Endodermal cell (in vitro differentiated cells): Measurements from ENCODE around the gene EVPL. TPM values are rescaled to one million over a fixed set of nuclear protein-coding genes. Genes with fewer than 3 reads are reported as not detected.

Source experiments
- DNase-seq: peaks from one replicate; pipeline ENCODE4 v3.0.0-alpha.2; 2017
- H3K27ac ChIP-seq: 2 replicates; pipeline ENCODE4 v1.5.1; 2013; ENCODE audit warnings: mild to moderate bottlenecking, low read depth, low read length, moderate library complexity
- H3K27me3 ChIP-seq: 2 replicates; pipeline ENCODE4 v1.6.1; 2013; ENCODE audit warnings: mild to moderate bottlenecking, low read length, moderate library complexity; ENCODE audit not compliant: insufficient read depth, control insufficient read depth, poor library complexity, severe bottlenecking
- H3K36me3 ChIP-seq: 2 replicates; pipeline ENCODE4 v1.7.0; 2013; ENCODE audit warnings: mild to moderate bottlenecking, low read length, moderate library complexity; ENCODE audit not compliant: control insufficient read depth, insufficient read depth
- H3K4me1 ChIP-seq: one replicate; pipeline ENCODE4 v1.7.0; 2013; ENCODE audit warnings: low read length; ENCODE audit not compliant: control insufficient read depth, insufficient read depth
- H3K4me3 ChIP-seq: 2 replicates; pipeline ENCODE4 v1.5.1; 2013; ENCODE audit warnings: mild to moderate bottlenecking, low read length, moderate library complexity
- H3K9ac ChIP-seq: 2 replicates; pipeline ENCODE4 v1.6.1; 2013; ENCODE audit warnings: mild to moderate bottlenecking, low read length, moderate library complexity; ENCODE audit not compliant: poor library complexity, severe bottlenecking; ENCODE audit errors: extremely low read depth
- H3K9me3 ChIP-seq: 2 replicates; pipeline ENCODE4 v1.6.1; 2013; ENCODE audit warnings: mild to moderate bottlenecking, low read length, moderate library complexity; ENCODE audit not compliant: control insufficient read depth
- H3K27ac Mint-ChIP-seq: 2 replicates; pipeline ENCODE4 v1.8.0; 2020; ENCODE audit warnings: mixed read lengths
- H3K27me3 Mint-ChIP-seq: 2 replicates; pipeline ENCODE4 v1.8.0; 2021; ENCODE audit warnings: mild to moderate bottlenecking, mixed read lengths; ENCODE audit not compliant: insufficient read depth
- H3K36me3 Mint-ChIP-seq: 2 replicates; pipeline ENCODE4 v1.8.0; 2020; ENCODE audit warnings: low read depth, mixed read lengths
- H3K4me1 Mint-ChIP-seq: 2 replicates; pipeline ENCODE4 v1.8.0; 2020; ENCODE audit warnings: mixed read lengths
- H3K4me3 Mint-ChIP-seq: 2 replicates; pipeline ENCODE4 v1.8.0; 2020; ENCODE audit warnings: mild to moderate bottlenecking, moderate library complexity, mixed read lengths
- H3K9me3 Mint-ChIP-seq: 2 replicates; pipeline ENCODE4 v1.8.0; 2020; ENCODE audit warnings: mild to moderate bottlenecking, mixed read lengths
- CTCF ChIP-seq: fragments of 200-600 bp; sonication (generic); conservative IDR thresholded peaks from 2 replicates; pipeline ENCODE4 v1.5.0; 2021; ENCODE audit warnings: antibody characterized with exemption, mild to moderate bottlenecking
- WGBS, 2 experiments: methylation state at CpG; one replicate each; pipeline versions ENCODE4 v1.1.5 to v1.1.7; 2013; ENCODE audit warnings: missing lambda C conversion rate in 2 of 2, mixed read lengths in 1 of 2; ENCODE audit not compliant: insufficient coverage in 1 of 2, insufficient read length in 1 of 2; 5-methylcytosine and 5-hydroxymethylcytosine counted together
- total RNA-seq, 2 donors: library from RNA; stranded (reverse); fragmentation: NEBNext Ultra II Directional in 1 of 2; extraction: Animal tissue kit (Norgen Biotek cat#: 25700) in 1 of 2; gene quantifications; 2 replicates in 1 of 2; 3 replicates in 1 of 2; pipeline ENCODE4 v1.2.1, GENCODE V29; 2021

The EVPL gene
- total RNA-seq, 2 donors from 2014 or later = 0.20 to 0.51 TPM

DNA sequence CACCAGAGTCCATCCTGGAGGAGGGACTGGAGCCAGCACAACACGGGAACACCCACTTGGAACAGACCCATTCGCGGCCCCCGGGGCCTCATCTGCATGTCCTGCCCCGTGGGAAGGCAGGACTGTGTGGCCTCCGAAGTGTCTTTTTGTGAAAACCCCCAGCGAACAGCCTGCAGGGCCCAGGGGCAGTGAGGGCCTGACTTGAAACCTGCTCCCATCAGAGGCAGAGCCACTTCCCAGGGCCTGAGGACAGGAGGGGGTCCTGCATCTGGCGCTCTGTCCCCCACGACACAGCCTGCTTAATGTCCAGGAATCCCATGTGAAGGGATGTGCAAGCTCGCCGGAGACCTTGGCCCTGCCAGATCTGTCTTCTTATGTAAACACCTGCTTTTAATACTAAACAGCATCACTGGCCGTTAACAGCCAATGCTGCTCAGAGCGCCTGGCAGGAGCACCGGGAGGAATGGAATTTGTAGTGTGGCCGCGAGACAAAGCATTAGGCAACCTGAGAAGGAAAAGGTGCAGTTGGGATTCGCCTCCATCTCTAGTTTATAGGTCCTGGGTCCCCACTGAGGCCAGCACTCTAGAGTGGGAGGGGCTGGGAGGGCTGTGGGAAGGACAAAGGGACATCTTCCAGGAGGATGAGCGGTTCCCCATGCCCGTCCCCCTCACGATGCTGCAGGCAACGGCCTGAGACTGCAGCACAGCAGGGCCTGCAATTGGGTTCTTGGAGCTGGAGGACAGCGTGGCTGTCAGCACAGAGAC, 9.6 kb upstream of the EVPL start:
- no peak overlapping the region for H3K4me3 Mint-ChIP-seq
- no peaks in the 10 kb centered on the region for H3K27me3 ChIP-seq
- WGBS, 2 experiments = 80 to 81% methylated on average over 20 to 22 of the region's 22 CpGs
- no peak overlapping the region for H3K4me3 ChIP-seq
- H3K36me3 Mint-ChIP-seq = peaks cover 36% of the 10 kb centered on the region
- no peaks in the 10 kb centered on the region for H3K9me3 Mint-ChIP-seq
- H3K9ac ChIP-seq = no peak overlapping the region
- H3K36me3 ChIP-seq = peaks cover 43% of the 10 kb centered on the region
- H3K9me3 ChIP-seq = no peaks in the 10 kb centered on the region
- H3K4me1 Mint-ChIP-seq = peaks cover 13% of the 10 kb centered on the region
- H3K4me1 ChIP-seq = no peaks in the 10 kb centered on the region
- H3K27me3 Mint-ChIP-seq = peaks cover 5% of the 10 kb centered on the region
- no peak overlapping the region for H3K27ac ChIP-seq
- DNase-seq = peak; percentile 77
- TF ChIP-seq CTCF = no peak
- no peak overlapping the region for H3K27ac Mint-ChIP-seq

DNA sequence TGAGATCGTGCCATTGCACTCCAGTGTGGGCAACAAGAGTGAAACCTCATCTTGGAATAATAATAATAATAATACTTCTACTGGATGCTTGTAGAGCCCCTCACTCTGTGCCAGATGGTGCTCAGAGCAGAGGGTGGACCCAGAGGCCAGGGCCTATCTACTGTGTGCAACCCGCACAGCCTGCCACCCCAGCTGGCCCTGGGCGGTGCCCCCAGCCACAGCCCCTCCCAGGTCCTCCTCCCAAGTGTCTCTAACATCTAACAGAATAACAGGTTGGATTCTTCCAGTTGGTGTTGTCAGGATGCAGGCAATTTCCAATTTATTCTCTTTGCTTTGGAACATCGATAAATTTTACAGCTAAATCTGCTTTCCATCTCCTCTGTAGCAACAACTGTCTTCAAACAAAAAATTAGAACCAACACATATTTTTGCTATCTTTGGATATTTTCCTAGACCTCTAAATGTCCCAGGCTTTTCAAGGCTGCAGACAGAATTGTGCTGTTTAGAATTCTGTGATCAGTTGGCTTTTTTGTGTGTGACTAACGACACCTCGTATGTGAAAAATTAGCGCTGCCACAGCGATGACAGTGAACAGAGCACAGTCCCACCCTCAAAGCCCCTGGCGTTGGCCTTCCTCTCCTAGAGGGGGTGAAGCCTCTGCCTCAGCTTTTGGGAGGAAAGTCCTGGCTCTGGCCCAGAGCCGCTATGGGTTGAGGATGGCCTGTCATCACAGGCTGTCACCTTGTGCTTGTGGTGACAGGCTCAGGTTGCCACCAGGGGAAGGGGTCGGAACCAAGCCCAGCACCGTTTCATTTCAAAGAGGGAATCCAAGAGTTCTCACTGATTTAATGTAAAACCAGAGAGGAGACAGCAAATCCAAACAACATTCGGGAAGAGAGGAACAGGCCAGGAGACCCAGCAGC, 7.6 kb upstream of the EVPL start:
- Mint-ChIP-seq H3K36me3 (peaks cover 18% of the 10 kb centered on the region), H3K27ac (no peak overlapping the region), H3K4me3 (no peak overlapping the region), H3K9me3 (no peaks in the 10 kb centered on the region), H3K27me3 (peaks cover 5% of the 10 kb centered on the region), H3K4me1 (peaks cover 9% of the 10 kb centered on the region)
- Histone ChIP-seq H3K4me3 (no peak overlapping the region), H3K9me3 (no peaks in the 10 kb centered on the region), H3K36me3 (peaks cover 23% of the 10 kb centered on the region), H3K9ac (no peak overlapping the region), H3K27me3 (no peaks in the 10 kb centered on the region), H3K27ac (no peak overlapping the region), H3K4me1 (peaks cover 2% of the 10 kb centered on the region)
- DNase-seq = no peak
- 90 to 92% methylated on average over 12 of the region's 13 CpGs for WGBS, 2 experiments
- TF ChIP-seq CTCF = no peak

GRCh38 chr17:76033139-76033538, 6.0 kb upstream of the EVPL start:
- H3K36me3 Mint-ChIP-seq = peaks cover 3% of the 10 kb centered on the region

More at GRCh38 chr17:76033139-76033538, 6.0 kb upstream of the EVPL start:
- no peaks in the 10 kb centered on the region for H3K9me3 ChIP-seq
- no peak for TF ChIP-seq CTCF
- H3K4me1 ChIP-seq = peaks cover 4% of the 10 kb centered on the region
- peaks cover 8% of the 10 kb centered on the region for H3K36me3 ChIP-seq
- H3K27ac ChIP-seq = no peak overlapping the region
- H3K9ac ChIP-seq = no peak overlapping the region
- H3K4me3 ChIP-seq = no peak overlapping the region
- H3K4me1 Mint-ChIP-seq = peaks cover 14% of the 10 kb centered on the region
- no peaks in the 10 kb centered on the region for H3K9me3 Mint-ChIP-seq
- H3K27me3 Mint-ChIP-seq = peaks cover 5% of the 10 kb centered on the region
- H3K27me3 ChIP-seq = no peaks in the 10 kb centered on the region
- H3K27ac Mint-ChIP-seq = no peak overlapping the region
- no peak overlapping the region for H3K4me3 Mint-ChIP-seq
- 95 to 98% methylated on average over 5 to 6 of the region's 6 CpGs for WGBS, 2 experiments
- DNase-seq = no peak
